NCI-H524 treated with DMSO at 0.1 percent for 48 hours (cell line): ENCODE measurements around the gene CAMK2N1.
"Not testable (repeated sequence)": the region's sequence is repeated elsewhere in the genome, so short reads cannot be mapped to it uniquely, and the experiment has no call there.

Experiments
- DNase-seq: peaks from one replicate; lab custom pipeline; 2025; lab: John Stamatoyannopoulos, UW

Gene CAMK2N1

DNA sequence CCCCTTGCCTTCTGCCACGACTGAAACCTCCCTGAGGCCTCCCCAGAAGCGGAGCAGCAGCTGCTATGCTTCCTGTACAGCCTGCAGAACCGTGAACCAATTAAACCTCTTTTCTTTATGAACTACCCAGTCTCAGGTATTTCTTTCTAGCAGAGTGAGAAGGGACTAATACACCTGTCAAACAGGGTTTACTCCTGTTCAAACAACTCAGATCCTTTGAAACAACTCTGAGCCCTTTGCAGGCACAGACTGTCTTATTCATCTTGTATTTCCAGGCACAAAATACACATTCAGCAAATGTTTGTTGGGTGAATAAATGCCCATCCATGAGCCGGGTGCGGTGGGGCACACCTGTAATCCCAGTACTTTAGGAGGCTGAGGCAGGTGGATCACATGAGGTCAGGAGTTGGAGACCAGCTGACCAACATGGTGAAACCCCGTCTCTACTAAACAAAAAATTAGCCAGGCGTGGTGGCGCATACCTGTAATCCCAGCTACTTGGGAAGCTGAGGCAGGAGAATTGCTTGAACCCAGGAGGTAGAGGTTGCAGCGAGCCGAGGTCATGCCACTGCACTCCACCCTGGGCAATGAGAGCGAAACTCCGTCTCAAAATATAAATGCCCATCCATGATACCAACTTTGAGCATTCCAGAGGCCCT lies 10.8 kb upstream of the CAMK2N1 start:
- not testable (repeated sequence) for DNase-seq

DNA sequence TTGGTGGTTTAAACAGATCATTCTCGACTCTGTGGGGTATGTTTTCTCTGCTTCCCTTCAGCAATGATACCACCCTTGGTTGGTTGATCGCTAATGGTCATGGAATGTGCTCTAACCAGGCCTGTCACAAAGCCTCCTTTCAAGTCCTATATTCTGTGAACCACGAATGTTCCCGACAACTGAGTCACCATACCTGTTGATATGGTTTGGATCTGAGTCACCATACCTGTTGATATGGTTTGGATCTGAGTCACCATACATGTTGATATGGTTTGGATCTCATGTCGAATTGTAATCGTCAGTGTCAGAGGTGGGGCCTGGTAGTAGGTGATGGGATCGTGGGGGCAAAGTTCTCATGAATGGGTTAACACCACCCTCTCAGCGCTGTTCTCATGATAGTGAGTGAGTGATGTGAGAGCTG lies 10.2 kb upstream of the CAMK2N1 start:
- no peak for DNase-seq

DNA sequence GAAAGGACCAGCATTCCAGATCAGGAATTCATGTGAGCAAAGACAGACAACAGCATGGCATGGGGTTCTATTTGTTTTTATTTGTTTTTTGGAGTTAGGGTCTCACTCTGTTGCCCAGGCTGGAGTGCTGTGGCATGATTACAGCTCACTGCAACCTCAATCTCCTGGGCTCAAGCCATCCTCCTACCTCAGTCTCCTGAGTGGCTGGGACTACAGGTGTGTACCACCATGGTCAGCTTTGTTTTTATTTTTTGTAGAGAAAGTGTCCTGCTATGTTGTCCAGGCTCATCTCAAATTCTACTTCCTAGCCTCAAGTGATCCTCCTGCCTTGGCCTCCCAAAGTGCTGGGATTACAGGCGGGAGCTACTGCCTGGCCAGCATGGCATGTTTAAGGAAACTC lies 9.7 kb upstream of the CAMK2N1 start:
- DNase-seq, result no peak

DNA sequence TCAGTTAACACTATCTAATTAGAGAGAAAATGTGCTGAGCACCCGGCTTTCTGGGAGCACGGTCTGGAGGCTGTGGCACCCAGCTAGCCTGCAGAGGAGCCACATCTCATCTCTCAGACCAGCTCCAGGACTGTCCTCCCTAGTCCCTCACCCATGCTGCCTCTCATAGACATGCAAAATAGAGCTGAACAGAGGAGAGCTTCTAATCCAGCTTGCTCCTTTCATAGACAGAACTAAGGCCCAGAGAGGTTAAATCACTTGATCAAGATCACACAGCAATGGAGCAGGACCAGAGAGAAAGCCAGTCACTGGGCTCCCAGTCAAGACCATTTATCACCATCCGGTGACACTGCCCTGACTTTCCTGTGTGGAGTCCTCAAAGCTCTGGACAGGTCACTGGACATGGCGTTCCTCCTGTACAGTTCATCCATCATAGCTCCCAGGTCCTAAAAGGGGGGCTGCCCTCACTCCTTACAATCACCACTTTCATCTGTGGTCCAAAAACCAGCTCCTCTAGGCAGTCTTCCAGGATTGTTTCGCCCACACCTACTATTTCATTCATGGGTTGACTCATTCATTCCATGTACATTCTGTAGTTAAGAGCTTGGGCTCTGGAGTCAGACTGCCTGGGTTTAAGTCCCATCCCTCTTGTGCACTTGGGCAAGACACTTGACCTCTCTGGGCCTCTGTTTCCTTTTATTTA lies 8.8 kb upstream of the CAMK2N1 start:
- no peak for DNase-seq

DNA sequence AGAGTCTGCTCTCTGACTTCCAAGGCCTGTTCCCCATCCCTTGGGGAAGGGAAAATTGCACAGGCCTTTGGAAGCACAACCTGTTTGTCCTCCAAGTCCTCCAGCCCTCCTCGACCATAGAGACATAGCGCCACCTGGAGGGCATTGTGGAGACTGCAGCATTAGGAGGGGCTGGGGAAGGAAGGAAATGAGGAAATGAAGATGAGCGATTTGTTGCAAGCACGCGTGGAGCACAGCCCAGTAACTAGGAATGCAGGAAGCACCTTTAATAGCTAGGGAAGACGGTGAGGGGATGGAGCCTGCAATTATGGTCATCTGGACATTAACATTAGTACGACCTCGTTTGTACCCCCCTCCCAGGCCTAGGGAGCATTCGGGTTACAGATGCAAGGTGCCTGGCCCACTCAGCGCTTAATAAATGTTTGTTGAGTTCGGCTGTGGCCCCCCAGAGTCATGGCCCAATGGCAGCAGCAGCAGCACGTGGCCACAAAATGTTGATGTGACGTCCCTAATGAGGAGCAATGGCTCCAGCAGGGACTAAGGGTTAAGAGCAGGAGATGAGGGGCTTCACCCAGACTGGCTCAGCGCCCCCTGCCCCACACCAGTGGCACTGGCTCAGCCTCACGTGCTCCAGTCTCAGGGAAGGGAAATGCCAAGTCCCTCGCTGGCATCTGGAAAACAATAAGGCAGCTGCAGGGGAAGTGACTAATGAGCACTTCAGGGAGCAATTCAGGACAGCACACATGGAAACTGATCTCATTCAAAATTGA lies 8.0 kb upstream of the CAMK2N1 start:
- peak; percentile 68 for DNase-seq

DNA sequence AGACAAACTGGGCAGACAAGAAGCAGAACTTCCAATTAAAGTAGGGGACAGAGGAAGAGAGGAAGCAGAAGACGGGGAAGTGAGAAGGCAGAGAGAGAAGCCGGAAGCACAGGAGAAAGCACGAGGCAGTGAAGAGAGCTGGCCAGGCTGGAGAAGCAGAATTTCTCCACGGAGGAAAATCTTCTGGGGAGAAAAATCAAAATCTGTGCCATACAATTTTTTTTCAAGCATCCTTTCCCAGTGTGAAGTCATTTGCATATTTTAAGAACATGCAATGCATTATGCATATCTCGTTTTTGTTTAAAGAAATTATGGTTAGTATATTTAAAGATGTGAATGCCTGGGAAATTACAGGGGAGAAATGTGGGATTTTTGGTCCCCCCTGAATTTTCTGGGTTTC lies 7.3 kb upstream of the CAMK2N1 start:
- DNase-seq, result no peak

DNA sequence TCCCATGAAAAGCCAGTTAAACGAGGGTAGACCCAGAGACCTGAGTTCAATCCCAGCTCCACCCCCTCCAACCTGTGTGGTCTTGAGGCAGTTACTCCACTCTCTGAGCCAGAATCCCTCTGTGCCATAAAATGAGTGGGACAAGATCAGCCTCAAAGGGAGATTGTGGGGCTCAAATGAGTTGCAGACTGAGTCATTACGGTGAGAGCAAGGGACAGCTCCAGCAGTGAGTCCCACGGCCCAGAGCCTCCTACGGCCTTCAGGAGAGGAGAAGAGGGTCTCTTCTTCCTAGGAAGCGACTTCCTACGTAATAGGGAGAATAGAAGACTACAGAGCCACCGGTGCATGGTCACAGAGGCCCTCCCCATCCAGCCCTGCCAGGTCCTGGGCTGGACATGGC lies 6.7 kb upstream of the CAMK2N1 start:
- no peak for DNase-seq

DNA sequence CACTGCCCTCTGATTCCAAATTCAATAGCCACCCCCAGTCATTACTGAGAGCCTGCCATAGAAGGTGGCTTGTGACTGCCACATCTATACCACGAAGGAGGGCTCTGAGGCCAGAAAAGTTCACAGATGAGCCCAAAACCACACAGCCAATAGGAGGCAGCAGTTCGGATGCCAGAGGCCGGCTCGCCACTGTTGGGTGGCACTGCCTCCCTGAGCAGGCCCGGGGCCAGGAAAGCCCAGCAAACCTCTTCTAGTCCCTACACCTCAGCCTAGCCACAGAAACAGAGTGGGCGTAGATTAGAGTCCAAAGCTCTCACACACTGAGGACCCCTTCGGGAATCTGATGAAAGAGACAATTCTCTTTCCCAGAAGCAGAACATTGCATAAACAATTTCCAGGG lies 5.9 kb upstream of the CAMK2N1 start:
- no peak for DNase-seq

DNA sequence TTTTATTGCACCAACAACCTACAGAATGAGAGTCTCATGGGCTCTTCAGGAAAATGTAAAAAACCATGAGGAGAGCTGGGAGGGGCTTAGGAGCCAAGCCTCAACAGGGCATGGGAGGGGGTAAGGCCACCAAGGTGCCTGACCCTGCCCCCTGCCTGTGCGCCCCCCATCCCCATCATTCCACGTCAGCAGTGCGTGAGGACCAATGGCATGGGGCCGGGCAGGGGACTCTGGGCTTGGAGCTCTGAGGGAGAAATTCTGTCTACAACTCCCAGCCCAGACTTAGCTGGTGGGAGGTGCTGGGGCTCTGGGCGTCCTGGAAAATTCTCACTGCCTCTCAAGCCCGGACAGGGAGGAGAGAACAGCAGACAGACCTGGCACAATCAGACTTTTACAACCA lies 5.2 kb upstream of the CAMK2N1 start:
- DNase-seq, result no peak

DNA sequence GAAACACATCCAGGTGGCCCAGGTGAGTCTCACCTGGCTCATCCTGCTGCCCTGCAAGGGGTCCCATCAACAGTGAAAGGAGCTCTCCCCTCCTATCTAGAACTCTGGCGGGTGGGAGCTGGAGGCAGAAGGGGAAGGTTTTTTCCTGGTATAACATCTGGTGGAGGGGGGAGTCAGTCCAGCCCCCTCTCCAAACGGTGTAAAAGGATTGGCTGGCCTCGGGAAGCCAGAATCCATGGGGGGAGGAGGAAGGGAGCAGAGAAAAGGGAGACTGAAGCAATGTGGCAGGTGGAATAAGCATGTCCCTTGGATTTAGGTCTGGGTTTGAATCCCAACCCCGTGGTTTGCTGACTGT lies 1.2 kb upstream of the CAMK2N1 start:
- DNase-seq, result peak; percentile 82

DNA sequence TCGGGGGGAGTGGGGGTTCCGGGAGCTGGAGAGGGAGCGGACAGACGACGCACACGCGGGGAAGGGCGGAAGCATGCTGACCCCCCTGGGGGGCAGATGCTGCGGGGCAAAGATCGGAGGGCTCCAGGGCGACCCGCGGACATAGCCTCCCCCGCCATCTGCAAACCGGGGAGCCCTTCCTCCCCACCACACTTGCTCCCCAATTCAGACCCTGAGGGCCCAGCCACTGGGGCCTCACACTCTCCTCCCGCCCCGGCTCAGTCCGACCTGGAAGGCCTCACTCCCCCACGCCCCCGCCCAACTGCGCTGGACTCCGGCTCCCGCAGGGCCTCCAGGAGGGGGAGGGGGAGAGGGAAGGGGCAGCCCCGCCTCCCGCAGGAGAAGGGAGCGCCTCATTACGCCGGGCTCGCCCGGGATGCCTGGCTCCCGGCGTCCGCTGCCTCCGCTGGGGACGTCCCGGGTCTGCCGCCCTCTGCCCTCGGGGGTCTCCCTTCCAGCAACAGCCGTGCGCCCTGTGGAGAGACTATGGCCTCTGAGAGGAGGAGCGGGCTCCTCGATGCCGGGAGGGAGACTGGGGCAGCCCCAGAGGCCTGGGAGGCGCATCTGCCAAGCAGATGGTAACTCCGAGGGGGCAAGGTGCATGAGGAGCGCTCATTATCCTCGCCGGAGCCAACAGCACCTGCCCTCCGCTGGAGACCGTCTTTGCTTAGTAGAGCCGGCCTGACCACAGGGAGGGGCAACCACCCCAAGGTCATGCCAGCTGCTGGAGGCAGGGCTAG lies 636 bp upstream of the CAMK2N1 start:
- DNase-seq, result peak; percentile 82

DNA sequence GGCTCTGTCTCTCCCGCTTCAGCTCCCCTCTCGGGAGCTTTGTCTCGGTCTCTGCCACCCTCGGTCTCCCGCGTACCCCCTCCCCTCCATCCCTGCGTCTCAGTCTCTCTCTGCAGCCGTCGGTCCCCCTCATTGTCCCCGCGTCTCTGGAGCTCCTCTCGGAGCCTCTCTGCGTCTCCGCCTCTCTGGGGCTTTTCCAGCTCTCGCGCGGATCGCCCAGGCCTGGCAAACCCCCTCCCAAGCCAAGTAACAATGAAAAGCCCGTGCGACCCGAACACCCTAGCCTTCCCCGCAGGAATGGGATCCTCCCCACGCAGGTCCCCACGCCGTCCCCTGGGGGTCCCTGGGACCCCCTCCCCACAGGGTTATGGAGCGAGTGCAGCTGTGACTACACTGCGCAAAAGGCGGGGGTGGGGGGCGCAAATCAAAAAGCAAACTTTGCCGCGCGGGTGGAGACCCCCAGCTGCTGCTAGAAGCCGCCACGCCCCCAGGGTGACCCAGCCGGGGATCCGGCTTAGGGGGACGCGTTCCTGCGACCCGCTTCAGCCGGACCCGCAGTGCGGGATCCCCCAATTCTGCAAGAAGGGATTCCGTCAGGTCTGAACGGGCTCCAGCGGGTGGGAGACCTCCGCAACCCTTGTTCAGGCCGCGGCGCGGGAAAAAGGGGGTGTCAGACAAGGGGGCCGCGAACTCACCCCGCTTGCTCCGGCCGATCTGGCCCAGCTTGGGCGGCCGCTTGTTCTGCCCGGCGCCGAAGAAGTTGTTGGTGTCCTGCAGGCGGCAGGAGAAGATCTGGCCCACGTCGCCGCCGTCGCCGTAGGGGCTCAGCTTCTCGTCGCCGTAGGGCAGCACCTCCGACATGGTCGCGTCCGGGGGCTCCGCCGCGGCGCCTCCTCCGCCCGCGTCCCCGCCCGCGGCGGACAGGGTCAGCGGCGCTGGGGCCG lies 1.2 kb downstream of the CAMK2N1 start:
- no peak for DNase-seq

DNA sequence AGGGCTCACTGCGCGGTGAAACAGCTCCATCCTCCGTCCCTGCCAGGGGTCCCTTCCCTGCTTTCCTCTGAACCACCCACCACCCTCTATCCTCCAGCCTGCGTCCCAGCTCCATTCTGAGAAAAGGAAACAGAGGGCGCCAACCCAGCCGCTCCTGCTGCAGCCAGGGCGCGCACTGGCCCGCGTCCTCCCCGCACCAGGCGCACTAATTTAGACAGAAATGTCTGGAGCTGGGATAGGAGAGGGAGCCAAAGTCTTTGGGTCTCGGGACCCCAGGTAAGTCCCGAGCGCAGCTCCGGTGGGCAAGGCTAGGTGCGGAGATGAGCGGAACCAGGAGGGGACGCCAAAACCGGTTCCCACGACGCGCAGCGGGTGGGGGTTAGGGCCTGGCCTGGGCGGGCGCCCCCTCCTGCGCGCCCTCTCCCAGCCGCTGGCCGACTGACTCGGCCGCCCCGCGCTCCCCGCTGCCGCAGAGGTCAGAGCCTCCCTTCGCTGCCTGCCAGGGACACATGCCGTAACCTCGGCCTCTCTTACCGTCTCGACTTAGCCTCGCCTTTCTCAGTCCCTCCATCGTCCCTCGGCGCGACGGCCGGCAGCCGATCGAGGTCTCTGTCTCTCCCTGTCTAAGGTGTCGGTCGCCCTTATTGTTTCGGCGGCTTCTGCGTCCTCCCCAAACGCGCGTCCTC lies 2.0 kb downstream of the CAMK2N1 start:
- no peak for DNase-seq

DNA sequence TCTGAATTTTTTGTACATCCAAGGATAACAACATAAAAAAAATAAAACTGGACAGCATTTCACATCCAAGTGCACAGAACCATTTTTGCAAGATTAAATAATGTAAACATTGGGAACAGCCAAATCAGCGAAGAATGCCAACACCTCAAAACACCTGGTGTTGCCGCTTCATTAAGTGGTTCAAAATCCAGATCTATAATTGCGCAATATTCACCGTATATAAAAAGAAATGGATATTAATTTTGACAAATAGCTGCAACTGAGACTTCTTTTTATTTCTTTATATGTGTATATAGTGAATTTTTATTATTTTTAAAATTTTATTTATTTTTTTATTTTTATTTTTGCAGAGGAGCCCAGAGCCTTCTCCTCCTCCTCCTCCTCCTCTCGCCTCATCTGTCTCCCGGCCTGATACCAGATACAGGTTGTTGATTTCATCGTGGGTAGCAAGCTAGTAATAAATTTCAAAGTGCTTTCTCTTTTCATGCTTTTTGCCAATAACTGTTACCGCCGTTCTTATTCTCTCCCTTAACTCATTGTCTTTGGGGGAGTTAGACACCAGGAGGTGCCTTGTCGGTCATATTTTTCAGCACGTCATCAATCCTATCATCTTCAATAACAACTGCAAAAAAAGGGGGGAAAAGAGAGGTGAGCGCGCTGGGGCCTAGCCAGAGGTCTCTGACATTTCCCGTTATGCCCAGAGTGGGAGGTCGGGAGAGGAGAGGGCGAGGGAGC lies 2.7 kb downstream of the CAMK2N1 start:
- no peak for DNase-seq

DNA sequence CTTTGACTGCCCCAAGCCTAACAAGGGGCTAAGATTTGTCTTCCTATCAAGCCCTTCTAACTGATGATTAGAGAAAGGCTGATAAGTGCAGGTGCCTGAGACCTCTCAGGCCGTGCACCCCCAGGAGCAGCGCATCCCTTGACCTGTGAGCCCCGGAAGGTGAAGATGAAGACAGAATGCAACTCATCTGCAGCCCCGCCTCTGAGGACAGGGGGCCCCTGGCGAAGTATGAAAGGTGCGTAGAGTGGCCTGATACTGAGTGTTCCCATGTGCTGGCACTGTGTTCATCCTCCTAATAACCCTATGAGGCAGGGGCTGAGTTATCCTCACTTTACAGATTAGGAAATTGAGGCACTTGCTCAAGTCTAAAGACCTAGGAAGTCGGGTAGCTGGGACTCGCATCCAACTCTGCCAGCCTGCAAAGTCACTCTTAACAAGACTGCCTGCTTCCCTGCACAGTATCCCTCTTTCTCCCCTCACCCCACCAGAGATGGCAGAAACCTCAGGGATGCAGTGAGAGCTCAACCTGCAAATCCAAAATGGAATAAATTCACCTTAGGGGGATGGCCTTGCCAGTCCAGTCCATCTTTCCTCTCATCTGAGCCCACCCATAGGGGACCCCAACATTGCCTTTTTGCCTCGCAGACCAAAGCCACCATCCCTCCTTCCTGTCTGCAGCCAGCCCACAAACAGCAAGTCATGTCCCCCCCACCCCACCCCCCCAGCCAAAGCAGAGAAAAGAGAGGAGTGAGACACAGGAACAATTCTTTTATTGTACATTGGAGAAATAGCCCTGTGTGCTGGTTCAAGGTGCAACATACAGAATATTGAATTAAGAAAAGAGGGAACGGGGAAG lies 4.1 kb downstream of the CAMK2N1 start:
- DNase-seq, result no peak

DNA sequence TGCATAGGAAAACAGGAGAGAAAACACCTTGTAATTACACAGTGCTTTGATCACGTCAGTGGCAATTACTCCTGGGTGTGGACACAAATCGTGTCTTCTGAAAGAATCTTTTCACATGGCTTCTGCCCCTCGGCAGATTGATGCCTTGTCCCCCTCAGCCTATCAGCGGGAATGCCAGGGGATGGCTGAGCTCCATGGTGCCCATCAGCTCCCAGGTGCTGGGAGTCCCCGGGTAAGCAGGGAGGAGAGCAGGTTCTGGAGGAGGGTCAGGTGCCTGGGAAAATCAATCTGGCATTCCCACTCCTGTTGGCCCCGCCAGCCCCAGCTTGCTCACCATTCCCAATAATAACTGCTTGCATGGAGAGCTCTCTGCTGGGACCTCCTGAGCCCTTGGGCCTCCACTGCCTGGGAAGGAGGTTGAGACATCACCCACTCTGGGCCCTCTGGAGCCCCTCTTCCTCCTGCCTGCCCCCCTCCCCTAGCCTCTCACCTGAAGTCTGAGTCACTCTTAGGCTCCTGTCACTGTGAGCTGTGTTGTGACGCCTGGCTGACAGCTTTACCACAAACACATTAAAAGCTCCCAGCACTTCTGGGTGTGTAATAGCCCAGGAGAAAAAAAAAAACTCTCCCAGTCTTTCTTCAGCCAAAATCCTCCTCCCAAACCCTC lies 4.9 kb downstream of the CAMK2N1 start:
- no peak for DNase-seq

DNA sequence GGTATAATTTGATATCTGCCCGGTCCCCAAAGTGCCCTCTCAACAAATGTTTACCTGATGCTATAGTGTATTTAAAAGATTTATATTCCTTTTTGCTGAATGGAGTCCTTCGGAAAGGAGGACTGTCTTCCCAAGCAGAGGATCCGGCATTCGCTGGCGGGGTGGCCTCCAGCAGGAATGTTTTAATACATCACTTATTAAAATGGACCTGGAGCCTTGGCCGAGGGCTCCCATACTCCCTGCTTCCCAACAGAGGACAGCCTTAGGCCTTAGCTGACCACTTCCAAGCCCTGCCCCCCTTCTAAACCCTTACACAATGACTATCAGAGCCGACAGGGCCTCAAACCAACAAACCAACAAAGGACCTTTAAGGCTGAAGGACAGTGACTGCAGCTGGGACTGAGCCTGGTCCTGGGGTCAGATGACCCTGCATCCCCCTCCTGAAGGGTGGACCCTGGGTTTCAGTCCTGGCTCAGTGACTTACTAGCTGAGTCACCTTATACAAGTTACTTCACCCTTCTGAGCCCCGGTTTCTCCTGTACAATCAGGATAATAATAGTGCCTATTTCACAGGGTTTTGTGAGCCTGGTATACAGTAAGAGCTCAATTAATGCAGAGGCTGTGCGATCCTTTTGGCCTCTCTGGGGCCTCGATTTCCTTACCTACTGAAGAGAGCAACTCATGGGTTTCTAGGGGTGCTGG lies 5.6 kb downstream of the CAMK2N1 start:
- DNase-seq, result no peak

DNA sequence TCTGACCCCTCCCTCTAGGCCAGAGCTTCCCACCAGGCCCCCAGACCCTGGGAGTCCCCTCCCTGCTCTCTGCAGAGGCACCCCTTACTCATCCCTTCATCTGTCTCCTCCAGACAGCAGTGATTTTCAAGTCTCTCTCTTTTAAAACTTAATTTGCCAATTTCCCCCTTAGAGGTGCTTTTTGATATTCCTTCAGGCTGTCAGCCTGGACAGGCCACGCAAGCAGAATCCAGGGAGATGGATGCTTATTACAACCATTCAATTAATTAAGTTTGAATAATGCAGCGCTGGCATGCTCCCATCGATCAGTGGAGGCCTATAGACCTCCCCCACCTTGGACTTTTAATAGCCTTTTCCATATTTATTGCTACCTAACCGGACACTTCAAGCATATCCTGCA lies 6.2 kb downstream of the CAMK2N1 start:
- no peak for DNase-seq
